Effector memory CD4-positive, alpha-beta T cell (primary cell): ENCODE results near the gene OXCT2.

Source experiments
- DNase-seq, 3 donors: peaks; one replicate each; pipeline ENCODE4 v3.0.0-alpha.2; 2020
- H3K27ac ChIP-seq: 2 replicates; pipeline ENCODE4 v1.7.0; 2013; ENCODE audit warnings: mild to moderate bottlenecking, low read length, moderate library complexity; ENCODE audit not compliant: insufficient read depth, poor library complexity, severe bottlenecking
- H3K27me3 ChIP-seq: replicated peaks from 2 replicates; pipeline ENCODE4 v1.7.0; 2013; ENCODE audit warnings: mild to moderate bottlenecking, low read length; ENCODE audit not compliant: insufficient read depth, control insufficient read depth, poor library complexity, severe bottlenecking
- H3K36me3 ChIP-seq: 2 replicates; pipeline ENCODE4 v1.7.0; 2013; ENCODE audit warnings: mild to moderate bottlenecking, low read length, moderate library complexity; ENCODE audit not compliant: control insufficient read depth, insufficient read depth
- H3K4me1 ChIP-seq: 2 replicates; pipeline ENCODE4 v1.7.0; 2013; ENCODE audit warnings: low read length, mild to moderate bottlenecking; ENCODE audit not compliant: control insufficient read depth, insufficient read depth, poor library complexity, severe bottlenecking
- H3K4me3 ChIP-seq: 2 replicates; pipeline ENCODE4 v1.7.0; 2013; ENCODE audit warnings: low read length, low read depth, mild to moderate bottlenecking; ENCODE audit not compliant: insufficient read depth, poor library complexity, severe bottlenecking
- H3K9me3 ChIP-seq: 2 replicates; pipeline ENCODE4 v1.7.0; 2013; ENCODE audit warnings: mild to moderate bottlenecking, low read length, moderate library complexity; ENCODE audit not compliant: control insufficient read depth

OXCT2 gene

DNA sequence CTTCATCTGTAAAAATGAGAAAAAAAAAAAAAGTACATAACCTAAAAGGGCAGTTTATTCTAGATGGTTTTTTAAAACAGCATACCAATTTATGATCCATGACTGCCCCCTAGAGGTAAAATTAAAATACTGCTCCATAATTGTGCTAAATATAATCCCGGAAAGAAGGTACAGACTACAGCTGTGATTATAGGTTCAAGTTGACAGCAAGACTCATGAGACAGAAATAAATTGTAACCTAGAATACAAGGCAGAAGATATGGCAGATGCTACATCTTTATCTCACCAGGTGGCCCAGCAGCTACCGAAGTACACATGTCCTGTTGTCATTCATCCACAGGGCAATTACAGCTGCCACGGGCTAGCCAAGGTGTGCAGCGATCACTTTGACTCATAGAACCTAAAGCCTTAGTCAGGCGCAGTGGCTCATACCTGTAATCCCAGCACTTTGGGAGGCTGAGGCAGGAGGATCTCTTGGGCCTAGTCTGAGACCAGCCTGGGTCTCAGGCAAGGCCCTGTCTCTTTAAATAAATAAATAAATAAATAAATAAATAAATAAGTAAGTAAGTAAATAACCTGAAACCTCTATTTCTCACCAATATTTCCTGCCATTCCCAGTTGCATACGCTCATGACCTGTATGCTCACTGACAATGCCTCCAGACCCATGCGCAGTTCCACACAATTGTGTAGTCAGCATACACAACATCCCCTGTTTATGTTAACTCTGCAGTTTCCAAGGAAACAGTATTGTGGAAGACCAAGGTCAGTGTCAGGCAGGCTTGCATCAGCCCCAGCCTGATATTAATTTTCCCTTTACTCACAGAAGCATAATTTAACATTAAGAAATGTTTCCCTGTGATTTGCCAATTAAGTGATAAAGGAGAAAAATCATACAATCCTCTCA, 50.8 kb downstream of the OXCT2 start:
- no peak for DNase-seq
- Histone ChIP-seq H3K27me3 (no peaks in the 10 kb centered on the region), H3K4me3 (no peak overlapping the region)

More for the DNA sequence above, 50.8 kb downstream of the OXCT2 start:
- Histone ChIP-seq H3K27ac (no peak overlapping the region), H3K36me3 (no peaks in the 10 kb centered on the region), H3K4me1 (no peaks in the 10 kb centered on the region), H3K9me3 (no peaks in the 10 kb centered on the region)
